Stimulated activated CD4-positive, alpha-beta T cell treated with anti-CD3 and anti-CD28 coated beads, Interleukin-2, amount 100 ng/mL, for 4 hours (primary cell): ENCODE measurements around the gene RPL18A.
A peak's percentile ranks its signal among the peaks of the same experiment; 100 is the strongest.

Experiments
- DNase-seq: peaks from one replicate; pipeline ENCODE4 v3.0.0-alpha.2; 2020; ENCODE audit warnings: low read depth

Gene RPL18A

DNA sequence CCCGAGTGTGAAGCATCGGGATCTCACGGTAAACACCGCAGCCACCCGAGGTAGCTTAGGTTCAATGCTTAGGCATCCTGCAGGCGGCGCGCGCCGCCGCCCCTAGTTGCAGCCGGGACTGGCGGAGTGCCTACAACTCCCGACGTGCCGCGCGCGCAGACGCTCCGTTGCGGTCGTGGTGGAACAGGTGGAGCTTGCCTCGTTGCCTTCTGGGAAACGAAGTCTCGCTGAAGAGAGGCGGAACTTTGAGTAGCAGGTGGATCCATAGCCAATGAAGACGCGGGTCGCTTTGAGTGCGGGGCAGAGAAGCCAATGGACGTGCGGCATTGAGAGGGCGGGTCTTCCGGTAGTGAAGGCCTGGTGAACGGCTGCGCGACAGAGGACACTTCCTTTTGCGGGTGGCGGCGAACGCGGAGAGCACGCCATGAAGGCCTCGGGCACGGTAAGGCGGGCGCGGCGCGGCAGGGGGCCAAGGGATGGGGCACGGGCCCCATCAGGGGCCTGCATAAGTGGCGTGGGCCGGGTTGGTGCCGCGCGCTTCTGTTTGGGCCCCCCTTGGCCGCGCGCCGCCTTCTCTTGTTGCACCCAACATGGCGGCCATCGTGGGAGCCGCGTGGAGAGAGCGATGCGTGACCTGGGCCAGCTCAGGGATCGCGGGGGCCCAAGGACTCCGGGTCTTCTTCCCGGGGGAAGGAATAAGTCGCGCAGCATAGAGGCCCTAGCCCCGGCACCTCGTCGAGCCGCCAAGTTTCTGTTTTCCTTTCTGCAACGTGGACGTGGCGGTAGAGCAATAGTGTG lies at the start of gene RPL18A:
Gene RPL18A (plus strand): TSS at position 378 of the 798 bp plus-strand sequence. CDS start 47 bp downstream, at position 425.
- peak; percentile 99 for DNase-seq

DNA sequence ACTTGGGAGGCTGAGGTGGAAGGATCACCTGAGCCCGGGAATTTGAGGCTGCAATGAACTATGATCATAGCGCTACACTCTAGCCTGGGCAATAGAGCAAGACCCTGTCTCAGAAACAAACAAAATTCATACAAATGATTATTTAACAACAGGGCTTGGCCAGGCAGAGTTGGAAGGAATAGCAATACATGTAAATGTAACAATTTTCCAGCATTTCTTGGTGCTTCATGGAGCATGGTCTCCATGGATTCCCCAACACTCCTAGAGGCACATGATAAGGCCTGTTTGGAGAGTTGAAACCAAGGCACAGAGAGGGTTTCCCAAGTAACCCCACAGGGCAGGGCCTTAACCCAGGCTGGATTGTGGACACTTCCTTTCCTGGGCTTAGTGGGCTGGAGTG lies 48.6 kb upstream of the RPL18A start:
- no peak for DNase-seq

DNA sequence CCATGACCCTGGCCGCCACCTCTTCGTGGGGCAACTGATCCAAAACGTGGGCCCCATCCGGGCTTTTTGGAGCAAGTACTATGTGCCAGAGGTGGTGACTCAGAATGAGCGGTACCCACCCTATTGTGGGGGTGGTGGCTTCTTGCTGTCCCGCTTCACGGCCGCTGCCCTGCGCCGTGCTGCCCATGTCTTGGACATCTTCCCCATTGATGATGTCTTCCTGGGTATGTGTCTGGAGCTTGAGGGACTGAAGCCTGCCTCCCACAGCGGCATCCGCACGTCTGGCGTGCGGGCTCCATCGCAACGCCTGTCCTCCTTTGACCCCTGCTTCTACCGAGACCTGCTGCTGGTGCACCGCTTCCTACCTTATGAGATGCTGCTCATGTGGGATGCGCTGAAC lies 48.0 kb upstream of the RPL18A start:
- DNase-seq, result no peak

DNA sequence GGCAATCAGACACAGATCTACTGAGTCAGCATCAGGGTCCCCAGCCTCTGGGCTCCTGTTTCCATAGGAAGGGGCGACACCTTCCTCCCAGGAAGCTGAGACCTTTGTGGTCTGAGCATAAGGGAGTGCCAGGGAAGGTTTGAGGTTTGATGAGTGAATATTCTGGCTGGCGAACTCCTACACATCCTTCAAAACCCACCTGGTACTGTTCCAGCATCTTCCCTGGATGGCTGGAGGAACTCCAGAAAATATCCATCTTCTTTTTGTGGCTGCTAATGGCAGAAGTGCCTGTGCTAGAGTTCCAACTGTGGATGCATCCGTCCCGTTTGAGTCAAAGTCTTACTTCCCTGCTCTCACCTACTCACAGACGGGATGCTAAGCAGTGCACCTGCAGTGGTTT lies 47.6 kb upstream of the RPL18A start:
- no peak for DNase-seq

DNA sequence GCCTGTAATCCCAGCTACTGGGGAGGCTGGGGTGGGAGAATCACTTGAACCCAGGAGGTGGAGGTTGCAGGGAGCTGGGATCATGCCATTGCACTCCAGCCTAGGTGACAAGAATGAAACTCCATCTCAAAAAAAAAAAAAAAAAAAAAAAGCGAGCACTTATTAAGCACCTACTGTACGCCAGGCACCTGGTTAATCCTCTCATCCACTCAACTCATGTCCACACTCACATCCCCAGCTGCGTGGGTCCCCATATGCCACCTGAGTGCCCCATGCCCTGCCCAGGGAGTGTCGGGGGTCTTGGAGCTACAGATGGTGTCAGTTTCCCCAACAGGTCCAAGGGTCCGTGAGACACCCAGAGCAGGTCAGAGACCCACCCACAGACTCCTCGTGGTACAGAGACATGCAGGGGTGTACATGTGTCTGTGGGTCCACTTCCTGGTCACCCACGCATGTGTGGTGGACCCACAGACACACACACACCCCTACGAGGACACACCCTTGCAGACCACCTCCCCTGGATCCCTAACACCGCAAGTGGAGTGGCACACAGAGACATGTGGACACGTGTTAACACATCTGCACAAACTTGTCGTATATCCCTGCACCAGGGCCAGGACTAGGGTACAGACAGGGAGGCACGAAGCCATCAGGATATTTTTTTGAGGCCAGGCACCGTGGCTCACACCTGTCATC lies 41.9 kb upstream of the RPL18A start:
- no peak for DNase-seq

DNA sequence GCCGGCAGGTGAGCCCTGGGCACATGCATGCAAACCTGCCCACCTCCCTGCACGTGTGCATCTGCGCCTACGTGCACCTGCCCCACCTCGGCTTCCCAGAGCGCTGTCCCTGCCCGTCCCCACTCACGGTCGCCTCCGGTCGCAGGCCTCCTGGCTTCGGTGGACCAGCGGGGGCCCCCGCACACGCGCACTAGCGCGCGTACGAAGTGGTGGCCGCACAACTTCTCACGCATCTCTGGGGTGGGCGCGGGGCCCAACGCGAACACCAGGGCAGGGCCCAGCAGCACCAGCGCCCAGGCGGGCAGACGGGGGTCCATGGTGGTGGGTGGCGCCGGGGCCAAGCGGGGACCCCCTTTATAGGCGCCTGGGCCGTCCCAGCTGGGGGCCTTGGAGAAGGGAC lies 38.5 kb upstream of the RPL18A start, which contains the start of gene INSL3:
Gene INSL3 (minus strand): TSS at position 330 of the 400 bp plus-strand sequence. CDS start 13 bp downstream, at position 317.
- DNase-seq, result no peak

DNA sequence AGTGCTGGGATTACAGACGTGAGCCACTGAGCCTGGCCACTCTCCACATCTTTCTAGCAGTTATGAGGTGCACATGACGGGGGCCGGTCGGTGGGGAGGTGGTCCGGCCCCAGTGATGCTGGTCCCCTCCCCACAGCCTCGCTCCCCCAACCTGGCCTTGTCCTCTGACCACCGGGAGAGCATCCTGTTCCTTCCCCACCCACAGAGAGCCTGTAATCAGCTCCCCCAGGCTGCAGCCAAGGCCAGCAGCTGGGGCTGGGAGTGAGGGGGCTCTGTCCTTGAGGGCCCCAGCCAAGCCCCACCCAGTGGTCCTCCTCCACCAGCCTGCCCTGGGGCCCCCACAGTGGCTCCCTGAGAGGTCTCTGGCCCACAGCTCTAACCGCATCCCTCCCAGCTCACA lies 35.4 kb upstream of the RPL18A start:
- no peak for DNase-seq

DNA sequence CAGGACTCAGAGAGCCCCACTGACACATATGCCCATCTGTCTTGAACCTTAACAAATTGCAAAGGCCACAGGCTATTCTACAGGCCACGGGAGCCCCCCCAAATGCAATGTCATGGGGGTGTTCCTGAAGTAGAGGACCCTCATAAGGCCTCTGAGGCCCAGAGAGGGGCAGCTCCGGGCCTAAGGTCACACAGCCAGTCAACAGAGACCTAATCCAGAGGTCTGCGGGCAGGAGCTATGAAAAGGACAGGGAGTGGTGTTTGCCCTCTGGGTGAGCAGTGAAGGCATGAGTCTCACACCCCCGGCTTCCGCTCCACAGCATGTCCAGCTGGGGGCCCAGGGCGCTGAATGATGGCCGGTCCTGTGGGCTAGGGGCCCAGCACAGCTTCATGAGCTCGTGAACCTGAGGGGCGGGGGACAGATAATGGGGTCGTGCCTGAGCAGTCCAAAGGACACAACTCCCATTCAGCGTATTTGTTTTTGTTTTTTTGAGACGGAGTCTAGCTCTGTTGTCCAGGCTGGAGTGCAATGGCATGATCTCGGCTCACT lies 33.1 kb upstream of the RPL18A start:
- no peak for DNase-seq

DNA sequence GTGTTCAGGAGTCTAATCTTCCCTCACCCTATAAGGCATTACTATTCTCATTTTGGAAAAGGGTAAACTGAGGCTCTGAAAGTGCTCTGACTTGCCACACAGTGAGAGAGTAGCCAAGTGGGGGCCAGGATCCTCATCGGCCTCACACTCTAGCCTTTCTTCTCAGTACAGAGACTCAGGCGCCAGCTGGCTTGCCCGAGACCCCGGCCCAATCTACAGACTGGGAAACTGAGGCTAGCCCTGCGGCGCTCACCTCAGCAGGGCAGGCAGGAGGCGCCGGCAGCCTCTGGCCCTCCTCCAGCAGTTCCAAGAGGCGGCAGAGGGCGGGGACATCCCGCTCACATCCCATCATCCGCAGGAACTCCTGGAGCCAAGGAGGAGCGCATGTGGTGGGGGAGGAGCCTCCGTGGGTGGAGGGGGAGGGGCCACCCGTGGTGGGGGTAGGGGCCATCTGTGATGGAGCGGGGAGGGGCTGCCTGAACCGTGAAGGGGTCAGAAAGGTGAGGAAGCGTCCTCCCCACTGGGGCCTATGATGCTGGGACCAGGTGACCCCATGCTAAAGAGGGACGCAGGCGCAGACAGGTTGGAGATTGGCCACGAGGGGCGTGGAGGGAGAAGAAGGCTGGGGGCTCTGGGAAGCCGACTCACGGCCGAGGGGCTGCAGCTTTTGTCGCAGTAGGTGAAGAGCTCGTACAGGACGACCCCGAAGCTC lies 29.7 kb upstream of the RPL18A start:
- DNase-seq, result no peak

DNA sequence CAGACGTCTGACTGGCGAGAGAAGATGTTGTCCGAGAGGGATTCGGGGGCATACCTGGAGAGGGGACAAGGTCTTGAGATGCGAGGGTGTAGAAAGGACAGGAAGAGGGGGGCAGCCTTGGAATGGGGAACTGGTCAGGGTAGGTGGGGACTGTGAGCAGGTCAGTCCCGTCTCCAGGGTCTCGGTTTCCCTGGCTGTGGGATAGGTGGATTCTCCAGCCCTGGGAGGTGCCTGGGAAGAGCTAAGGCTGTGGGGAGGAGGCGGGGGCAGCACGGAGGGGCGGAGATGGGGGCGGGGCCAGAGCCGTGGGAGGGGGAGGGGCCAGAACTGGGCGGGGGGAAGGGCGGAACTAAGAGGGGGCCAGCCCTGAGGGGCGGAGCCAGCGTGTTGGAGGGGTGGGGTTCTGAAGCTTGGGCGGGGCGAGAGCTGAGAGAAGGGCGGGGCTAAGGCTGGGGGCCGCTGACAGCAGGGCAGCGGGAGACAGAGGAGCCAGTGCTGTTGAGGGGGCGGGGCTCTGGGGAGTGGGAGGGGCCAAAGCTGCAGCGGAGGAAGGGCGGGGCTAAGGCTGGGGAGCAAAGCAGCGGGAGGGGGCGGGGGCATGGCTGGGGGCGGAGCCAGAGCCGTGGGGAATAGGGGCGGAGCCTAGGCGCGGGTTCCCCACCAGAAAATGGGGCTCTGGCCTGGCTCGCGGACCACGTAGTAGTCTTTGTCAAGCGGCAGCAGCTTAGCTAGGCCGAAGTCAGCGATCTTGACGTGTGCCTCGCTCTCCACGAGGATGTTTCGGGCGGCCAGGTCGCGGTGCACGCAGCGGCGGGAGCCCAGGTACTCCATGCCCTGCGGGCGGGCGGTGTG lies 28.9 kb upstream of the RPL18A start:
- DNase-seq, result no peak

DNA sequence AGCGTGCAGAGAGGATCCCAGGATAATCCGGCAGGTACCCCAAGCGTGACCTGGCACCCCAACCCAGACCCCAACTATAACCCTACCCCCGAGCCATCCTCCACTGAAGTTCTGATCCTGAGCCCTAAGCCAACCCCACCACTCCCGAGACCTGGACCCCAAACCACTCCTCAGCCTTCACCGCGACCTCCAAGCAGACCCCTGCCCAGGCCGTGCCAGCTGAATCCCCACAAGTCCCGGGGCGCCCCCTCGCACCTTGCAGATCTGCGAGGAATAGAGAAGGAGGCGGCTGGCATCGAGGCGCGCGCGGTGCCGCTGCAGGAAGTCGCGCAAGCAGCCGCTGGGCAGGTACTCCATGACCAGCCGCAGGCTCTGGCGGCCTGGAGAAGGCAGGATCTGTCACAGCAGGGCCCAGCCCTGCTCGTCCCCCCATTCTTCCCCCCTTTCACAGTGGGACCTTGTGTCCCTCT lies 28.3 kb upstream of the RPL18A start:
- DNase-seq, result no peak

DNA sequence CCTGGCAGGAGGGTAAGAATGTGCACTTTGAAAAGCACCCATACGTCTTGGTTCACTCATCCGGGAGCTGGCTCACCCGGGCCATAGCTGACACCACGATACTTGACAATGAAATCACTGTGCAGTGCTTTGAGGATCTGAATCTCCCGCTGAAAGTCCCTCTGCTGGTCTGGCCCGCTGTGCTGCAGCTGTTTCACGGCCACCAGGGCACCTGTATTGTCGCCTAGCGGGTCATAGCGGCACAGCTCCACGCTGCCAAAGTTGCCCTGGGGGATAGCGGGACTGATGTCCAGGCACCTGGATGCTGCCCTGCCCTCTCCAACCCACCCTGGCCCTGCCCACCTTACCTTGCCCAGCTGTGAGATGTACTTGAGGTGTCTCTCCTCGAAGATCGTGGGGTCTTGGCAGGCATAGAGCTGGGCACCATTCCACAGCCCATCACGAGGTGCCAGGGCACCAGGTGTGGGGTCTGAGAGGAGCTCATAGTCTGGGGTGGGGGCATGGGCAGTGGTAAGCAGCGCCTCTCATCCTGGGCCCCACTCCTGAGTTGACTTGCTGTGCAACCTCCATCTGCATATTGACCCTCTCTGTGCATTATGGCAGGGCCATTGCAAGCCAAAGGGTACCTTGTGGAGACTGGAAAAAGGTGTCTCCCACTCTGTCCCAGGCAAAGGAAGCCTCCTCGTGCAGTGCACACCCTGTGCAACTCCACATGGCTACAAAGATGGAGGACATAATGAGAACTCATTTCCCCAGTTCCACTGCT lies 27.1 kb upstream of the RPL18A start:
- DNase-seq, result no peak

DNA sequence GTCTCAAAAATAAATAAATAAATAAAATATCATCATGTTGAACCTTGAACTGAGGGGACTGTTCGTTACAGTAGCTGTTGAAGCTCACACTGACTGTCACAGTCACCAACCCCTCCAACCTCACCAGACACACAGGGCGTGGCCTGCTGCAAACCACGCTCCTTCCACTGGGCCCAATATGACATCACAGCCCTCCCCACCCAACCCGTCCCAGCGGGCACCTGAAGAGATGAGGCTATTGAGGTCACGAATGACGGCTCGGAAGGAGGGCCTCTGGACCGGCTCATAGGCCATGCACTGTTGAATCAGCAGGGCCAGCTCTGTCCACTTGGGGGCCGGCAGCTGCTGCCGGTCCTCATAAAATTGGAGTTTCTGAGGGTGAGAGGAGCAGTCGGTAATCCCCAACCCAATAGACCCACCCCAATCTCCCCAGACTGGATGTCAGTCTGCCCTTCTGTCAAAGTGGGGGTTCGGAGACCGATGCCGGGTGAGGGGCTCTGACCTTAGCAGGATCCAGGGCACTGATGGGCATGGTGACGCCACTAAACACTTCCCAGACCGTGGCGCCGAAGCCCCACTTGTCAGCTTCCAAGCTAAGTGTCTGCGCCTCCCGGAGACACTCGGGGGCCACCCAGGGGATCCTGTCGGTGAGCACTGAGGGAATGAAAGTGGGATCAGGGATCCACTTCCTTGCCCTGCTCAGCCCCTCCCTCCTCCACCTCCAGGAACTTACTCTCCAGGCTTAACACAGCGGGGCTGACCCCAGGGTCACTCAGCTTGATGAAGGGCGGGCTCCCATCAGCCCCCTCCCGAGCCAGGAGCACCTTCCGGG lies 25.1 kb upstream of the RPL18A start:
- DNase-seq, result no peak

DNA sequence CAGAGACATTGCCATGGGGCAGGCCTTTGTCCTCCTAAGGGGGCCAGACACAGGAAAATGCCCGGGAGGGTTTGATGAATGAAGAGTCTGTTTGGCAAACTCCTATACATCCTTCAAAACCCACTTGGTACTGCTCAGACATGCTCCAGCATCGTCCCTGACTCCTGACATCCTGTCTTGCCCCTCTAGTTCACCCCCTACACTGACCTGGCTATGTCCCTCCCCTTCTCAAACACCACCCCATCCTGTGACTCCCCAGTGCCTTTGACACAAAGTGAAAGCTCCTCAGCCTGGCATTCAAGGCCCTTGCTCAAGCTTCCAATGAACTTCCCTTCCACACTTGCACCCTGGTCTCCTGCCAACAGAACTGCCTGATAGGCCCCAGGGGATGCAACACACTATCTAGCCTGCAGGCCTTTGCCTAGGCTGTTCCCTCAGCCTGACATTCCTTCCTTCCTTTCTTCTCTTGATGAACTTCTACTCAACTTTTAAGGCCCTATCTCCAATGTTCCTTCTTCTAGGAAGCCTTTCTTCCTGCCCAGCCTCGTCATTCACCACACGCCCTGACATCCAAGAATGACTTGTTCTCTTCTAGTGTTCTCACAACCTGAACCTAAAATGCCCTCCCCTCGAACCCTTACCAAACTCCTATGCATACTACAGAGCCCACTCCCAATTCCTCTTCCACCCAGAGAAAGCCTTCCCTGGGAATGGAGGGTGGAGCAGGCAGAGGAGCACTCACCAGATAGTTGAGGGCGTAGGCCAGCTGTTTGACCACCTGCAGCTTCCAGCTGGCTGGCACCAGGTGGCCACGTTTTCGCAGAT lies 24.3 kb upstream of the RPL18A start:
- DNase-seq, result no peak

DNA sequence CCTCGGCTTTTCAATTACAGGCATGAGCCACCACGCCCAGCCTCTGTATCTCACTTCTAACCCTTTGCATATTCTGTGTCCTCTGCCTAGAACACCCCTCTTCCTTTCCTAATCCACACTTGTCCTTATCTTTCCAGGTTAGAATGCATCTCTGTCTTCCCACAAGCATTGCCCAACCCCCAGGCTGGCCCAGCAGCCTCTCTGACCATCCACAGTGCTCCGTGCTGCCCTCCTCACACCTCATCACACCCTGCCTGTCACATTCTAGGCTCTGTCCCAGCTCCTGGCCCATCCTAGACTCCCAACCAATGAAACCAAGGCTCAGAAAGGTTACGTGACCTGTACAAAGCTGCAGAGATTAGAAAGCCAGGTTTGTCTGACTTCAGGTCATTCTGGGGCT lies 23.2 kb upstream of the RPL18A start:
- DNase-seq, result no peak

DNA sequence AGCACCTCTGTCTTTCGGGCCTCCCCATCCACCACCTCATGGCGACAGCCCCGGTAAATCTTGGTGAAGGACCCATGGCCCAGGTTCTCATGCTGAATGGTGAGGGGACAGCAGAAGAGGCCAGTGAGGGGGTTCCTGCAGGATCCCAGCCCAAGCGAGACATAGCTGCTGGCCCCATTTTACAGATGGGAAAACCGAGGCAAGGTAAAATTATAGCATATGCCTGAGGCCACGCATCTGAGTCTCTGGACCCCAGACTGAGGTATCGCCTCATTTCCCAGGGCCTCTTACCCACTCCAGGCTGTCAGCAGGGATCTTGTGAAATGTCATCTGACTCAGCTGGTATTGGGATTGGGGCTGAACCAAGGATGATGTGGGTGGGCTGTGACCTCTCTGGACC lies 21.7 kb upstream of the RPL18A start:
- no peak for DNase-seq

DNA sequence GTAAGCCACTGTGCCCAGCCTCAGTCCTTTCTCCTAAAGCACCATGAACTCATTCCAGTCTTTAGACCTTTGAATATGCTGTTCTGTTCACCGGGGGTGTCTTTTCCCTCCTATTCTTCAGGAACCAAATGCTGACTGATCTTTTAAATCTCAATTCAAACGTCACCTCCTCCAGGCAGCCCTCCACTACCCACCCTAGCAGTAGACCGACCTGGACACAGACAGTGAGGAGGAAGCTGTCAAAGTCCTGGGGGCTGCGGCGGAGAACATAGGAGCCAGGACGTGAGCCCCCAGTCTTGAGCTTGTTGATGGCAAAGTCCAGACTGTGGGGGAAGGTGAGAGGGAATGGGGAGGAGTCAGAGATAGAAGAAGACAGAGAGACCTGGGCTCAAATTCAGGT lies 19.7 kb upstream of the RPL18A start:
- no peak for DNase-seq

DNA sequence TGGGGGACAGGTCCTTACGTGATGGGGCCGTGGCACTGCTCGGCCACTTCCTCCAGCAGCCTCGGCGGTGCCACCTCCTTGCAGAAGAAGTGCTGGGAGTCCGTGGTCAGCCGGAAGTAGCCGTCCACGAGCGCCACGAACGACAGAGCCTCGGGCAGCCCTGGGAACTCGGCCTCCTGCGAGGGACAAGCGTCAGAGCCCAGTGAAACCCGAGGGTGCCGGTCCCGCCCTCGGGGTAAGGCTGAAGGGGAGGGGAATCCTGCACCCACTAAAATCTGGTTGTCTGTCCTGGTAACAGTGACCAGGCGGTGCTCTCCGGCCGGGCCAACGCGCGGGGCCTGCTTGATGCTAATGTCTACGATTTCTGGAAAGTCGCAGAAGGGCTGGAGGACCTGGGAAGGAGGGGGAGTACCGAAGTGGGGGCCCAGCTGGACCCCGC lies 18.3 kb upstream of the RPL18A start:
- DNase-seq, result no peak
